ENCODE results near the gene FUOM. TPM values are rescaled to one million over a fixed set of nuclear protein-coding genes. Genes with fewer than 3 reads are reported as not detected.
"Not testable (repeated sequence)": the region's sequence is repeated elsewhere in the genome, so short reads cannot be mapped to it uniquely, and the experiment has no call there.

FUOM gene
- total RNA-seq, 1 donor from 2014 or later: 24.8 TPM

DNA sequence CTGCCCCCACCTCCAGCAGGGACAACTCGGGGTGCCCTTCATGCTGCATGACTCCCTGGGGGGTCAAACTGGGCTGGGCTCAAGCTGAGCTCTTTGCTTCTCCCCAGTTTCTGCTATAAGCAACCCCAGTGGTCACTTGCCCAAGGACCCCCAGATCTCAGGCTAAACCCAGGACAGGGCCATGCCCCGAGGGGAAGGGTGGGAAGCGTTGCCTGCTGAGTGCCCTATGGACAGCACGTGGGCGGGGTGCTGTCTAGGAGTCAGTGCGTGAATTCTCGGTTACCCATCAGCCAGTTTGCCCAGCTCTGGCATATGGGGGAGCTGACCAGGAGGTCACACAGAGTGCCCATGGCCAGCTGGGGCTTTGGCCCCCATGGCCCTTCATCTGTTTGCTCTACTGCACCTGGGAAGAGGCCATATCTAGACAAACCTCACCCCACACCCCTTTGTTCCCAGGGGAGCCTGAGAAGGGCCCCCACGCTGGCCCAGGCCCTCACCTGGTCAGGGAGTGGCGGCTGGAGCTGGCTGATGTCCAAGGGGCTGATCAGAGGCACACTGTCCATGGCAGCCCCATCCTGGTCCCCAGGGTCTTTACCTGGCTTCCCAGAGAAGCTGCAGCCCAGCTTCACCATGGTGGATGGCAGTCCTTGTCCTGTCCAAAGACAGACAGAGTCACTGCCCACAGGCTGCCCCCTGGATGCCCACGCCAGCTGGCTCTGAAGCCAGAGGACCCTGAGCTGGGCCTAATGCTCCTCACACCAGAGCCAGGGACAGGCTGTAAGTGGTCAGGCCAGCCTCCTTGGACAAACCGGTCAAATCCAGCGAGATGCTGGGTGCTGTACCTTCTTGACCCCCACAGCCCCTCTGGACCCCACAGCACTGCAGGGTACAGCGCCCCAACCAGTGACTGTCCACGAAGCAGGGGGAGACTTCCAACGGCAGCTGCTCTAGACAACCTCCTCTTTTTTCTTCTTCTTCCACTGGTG, 29.2 kb downstream of the FUOM start:
- no peak for DNase-seq

DNA sequence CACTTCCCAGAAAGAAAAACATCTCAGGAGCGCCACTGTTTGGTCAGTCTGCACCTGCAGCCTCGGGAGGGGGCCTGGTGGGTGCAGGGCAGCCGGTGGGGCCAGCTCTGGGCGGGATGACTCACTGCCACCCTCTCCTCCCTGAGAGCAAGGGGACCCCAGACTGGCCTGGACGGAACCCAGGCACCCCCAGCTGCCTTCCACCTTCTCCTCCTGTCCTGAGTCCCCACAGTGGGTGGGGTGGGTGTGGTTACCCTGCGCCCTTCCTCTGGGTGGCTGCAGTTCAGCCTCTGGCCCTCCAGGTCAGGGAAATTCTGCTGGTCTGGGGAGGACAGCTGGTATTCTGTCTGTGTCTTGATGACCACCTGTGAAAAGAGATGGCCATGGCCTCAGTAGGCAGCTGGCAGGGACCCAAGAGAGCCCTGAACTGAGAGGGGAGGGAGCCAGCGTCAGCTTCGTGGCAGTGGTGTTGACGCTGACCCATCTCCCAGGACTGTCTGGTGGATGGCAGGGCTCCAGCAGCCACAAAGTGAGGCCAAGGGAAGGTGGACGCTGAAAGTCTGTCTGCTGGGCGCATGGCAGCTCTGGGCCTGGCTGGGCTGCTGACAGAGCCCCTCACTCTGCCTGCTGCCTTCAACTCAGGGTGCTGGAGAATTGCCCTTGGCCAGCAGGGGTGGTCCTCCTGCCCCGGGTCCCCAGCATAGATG, 30.0 kb downstream of the FUOM start:
- no peak for DNase-seq

DNA sequence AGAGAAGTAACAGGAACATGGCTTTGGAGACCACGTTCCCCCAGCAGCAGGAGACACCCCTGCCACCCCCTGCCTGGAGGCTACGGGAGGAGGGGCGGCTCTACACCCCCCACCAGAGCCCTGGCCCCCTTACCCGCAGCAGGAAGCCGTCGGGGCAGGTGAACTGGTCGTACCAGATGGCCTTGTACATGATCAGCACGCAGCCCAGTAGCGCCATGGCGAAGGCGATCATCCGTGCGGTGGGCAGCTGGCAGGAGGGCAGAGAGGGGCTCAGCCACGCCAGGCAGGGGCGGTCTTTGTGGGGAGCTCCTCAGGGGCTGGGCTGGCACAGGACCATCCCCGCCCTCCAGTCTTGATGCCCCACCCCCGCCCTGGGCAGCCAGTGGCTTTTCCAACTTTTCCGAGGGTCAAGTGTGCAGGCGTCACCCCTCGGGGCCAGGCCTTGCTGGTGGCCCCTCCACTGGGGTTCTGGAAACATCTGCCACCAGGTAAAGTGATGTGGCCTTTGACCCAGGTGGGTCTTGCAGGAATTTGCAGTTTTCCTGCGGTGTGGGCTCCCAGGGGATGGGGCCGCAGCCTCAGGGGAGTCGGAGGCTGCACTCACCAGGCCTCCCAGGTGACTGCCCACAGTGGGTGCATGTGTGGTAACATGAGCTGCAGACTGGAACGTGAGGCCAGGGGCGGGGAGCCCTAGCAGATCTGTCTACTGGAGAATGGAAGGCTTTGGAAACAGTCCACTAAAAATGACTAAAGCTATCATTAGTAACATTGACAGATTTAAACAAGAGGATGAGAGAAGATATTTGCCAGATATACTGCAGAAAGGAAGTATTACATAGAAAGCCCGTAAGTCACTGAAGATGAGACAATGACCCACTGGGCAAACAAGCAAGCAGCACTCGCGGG, 30.8 kb downstream of the FUOM start:
- DNase-seq: no peak

DNA sequence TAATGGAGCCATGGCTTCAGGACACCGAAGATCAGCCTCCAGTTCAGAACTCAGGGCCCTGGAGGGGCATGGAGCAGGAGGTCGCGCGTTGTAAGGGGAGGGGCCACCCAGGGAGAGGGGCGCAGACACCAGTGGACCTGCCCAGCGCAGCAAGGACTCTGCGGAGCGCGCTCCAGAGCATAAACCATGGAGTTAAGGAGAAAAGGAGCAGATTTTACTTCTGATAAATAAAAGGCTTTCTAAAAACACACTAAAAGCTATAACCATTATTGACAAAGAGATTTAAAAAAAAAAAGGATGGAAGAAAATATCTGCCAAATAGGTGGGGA, 31.6 kb downstream of the FUOM start:
- no peak for DNase-seq

DNA sequence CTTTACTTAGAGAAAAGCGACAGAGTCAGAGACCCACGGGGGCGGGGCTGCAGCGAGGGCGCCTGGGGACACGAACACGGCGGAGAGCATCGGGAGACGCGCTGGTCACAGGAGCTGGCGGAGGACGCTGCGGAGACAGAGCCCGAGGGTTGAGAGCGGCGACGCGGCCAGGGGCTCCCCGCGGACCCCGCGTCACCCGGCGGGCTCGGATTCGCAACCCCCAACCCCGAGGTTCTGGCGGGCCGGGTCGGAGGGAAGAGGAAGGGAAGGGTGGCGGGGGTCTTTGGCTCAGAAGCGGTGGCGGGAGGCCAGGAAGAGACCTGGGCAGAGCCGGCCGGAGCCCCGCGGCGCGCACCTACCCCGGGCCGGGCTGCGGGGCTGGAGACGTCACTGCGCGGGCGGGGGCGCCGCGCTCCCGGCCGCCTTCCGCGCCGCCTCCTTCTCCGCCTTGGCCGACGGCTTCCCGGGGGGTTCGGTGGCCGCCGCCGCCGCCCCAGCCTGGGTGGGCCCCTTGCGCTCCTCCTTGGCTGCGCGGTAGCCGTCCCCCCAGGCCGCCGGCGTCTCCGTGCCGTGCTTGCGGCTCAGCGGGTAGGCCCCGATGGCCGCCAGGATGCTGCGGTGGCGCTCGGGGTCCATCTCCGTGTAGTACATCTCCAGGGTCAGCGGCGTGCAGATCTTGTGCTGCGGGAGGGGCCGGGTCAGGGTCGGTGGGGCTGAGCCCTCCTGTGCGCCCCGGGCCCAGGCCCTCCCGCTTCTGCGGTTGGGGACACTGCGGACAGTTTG, 32.2 kb downstream of the FUOM start:
- DNase-seq: no peak

DNA sequence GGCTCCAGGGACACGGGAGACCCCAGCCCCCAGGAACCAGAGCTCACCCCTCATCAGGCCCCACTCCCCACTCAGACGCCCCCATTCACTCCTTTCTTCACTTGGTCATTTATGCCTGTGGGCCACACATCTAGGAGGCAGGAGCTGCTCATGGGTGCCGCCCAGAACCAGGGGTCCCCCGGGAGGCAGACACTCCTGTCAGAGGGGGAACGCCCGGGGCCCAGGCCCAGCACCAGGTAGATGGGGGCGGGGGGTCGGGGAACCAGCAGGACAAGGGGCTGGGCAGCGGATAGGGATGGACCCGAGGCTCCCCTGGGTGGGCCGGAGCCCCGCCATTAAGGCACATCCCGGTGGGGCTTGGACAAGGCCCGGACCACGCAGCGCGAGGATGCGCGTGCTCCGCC, 33.0 kb downstream of the FUOM start:
- no peak for DNase-seq

DNA sequence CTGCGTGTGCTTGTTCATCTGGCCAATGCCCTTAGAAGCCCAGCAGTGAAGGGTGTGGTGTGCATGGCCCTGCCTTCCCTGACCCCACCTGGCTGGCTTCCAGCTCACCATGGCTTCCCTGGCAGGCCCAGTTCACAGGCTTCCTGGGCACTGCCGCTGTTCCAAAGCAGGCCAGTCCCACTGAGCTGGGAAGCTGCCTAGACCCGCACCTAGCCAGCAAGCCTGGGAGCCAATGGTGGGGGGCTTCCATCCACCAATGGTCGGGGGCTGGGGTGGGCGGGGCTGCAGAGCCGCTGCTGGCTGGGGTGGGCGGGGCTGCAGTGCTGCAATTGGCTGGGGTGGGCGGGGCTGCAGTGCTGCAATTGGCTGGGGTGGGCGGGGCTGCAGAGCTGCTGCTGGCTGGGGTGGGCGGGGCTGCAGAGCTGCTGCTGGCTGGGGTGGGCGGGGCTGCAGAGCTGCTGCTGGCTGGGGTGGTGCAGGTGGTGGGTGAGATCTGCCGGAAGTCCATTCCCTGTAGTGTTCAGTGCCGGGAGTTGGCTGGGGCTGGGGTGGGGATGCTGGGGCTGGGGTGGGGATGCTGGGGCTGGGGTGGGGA, 33.5 kb downstream of the FUOM start:
- DNase-seq: peak; percentile 54

DNA sequence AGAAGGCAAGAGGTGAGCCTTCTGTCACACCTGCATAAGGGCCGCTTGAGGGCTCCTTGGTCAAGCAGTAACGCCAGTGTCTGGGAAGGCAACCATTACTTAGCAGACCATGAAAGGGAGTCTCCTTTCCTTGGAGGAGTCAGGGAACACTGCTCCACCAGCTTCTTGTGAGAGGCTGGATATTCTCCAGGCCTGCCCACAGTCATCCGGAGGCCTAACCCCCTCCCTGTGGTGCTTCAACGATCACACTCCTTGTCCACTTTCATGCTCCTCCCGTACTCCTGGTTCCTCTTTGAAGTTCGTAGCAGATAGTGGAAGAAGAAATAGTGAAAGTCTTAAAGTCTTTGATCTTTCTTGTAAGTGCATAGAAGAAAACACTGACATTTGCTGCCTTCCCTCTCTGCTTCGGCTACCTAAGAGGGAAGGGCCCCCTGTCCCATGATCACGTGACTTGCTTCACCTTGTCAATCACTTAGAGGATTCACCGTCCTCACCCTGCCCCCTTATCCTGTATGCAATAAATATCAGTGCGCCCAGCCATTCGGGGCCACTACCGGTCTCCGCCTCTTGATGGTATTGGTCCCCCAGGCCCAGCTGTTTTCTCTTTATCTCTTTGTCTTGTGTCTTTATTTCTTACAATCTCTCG, 35.6 kb downstream of the FUOM start:
- not testable (repeated sequence) for DNase-seq

DNA sequence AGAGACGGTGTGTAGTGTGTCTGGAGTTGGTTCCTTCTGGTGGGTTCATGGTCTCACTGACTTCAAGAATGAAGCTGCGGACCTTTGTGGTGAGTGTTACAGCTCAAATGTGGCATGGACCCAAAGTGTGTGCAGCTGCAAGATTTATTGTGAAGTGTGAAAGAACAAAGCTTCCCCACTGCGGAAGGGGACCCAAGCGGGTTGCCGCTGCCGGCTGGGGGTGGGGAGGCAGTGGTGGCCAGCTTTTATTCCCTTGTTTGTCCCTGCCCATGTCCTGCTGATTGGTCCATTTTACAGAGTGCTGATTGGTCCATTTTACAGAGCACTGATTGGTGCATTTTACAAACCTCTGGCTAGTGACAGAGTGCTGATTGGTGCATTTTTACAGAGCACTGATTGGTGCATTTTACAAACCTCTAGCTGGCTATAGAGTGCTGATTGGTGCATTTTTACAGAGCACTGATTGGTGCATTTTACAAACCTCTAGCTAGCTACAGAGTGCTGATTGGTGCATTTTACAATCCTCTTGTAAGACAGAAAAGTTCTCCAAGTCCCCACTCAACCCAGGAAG, 36.9 kb downstream of the FUOM start:
- DNase-seq: not testable (repeated sequence)

DNA sequence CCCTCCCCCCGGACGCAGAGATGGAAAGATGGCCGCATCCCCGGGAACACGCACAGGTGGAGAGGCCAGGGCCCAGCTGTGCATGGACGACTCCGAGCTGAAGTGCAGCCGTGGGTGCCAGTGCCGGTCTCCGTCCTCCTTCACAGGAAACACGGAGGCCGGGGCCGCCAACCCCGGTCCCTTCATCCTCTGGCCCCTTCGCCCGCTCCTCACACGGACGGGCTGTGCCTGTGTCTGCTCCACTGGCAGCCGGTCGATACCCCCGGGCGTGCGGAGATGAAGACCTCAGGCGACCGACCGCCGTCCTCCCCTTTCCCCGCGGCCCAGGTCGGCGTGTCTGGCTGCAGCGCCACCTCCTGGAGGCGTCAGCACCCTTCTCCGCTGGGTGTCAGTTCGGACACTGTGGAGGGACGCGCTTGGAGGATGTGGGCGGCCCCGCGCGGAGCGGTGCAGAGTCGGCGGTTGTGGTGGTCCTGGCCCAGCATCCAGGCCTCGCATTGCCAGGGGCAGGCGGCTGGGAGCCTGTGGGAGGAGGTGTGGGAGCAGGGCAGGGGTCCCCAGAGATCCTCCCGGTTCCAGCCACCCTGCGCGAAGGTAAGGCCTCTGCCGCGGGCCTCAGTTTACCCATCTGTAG, 39.2 kb downstream of the FUOM start:
- peak; percentile 74 for DNase-seq

DNA sequence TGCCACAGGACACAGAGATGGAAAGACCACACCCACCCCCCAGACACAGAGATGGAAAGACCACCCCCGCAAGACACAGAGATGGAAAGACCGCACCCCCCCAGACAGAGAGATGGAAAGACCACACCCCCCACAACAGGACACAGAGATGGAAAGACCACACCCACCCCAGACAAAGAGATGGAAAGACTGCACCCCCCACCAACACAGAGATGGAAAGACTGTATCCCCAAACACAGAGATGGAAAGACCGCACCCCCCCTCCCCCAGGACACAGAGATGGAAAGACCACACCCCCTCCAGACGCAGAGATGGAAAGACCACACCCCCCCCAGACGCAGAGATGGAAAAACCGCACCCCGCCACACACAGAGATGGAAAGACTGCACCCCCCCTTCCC, 41.1 kb downstream of the FUOM start:
- no peak for DNase-seq

DNA sequence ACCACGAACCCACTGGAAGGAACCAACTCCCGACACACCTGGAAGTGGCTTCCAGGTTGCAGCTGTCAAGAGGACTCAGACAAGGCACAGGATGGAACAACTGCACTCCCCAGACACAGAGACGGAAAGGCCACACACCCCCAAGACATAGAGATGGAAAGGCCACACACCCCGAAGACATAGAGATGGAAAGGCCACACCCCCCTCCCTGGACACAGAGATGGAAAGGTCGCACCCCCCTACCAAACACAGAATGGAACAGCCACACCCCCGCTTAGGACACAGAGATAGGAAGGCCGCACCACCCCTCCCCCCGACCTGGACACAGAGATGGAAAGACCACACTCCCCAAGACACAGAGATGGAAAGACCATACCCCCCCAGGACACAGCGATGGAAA, 41.6 kb downstream of the FUOM start:
- DNase-seq: no peak

DNA sequence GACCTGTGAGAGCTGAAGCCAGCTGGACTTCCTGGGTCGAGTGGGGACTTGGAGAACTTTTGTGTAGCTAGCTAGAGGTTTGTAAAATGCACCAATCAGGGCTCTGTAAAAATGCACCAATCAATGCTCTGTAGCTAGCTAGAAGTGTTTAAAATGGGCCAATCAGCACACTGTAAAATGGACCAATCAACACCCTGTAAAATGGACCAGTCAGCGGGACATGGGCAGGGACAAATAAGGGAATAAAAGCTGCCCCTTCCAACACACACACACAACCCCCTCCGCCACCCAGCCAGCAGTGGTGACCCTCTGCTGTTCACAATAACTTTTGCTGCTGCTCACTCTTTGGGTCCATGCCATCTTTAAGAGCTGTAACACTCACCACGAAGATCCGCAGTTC, 42.0 kb downstream of the FUOM start:
- no peak for DNase-seq

DNA sequence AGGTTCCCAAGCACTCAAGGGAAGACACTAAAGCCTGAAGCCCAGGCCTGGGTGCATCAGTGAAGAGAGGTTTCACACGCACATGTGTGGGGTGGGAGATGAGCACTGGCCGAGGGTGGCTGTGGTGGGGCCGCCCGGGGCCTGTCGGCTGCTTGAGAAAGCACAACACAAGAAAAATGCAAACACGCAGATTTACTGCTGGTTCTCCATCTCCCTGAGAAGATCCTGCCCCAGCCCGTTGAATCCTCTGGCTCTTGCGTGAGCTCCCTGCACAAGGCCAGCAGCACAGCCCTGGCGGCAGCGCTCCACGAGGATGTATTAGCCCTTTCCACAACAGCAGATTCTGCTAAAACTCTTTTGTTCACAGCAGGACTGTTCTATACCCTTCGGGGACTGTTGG, 42.9 kb downstream of the FUOM start:
- no peak for DNase-seq

DNA sequence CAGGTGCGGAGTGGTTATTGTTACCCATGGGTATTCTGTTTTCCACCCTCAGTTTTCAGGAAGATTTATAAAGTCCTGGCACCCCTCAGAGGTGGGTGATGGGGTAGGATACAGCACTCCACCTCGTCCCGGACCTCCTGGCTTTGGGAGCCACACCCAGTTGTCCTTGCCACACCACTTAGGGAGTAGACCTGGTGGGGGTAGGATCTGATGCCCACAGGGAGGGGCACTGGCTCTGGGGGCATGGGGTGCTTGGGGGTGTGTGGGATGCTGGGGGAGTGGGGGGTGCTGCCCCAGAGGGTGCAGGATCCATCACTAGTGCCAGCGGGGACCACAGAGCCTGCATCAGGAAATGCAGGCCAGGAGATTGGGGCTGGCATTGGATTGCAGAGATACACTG, 44.6 kb downstream of the FUOM start:
- no peak for DNase-seq

DNA sequence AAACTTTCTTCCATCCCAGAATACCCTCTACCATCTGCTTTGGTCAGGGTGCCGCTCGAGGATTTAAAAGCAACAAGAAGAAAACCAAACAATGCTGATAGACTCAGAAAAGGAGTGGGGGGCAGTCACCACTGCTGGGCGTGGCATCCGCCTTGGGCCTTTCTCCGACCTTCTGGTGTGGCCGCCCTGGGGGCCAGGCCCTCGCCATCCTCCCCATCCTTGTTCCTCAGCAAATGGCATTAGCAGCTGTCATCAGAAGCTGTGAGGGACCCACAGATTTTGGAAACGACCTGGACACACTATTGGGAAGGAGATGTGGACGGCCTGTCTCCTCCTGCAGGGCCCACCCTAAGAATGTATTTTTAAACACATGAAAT, 45.1 kb downstream of the FUOM start:
- DNase-seq: no peak

DNA sequence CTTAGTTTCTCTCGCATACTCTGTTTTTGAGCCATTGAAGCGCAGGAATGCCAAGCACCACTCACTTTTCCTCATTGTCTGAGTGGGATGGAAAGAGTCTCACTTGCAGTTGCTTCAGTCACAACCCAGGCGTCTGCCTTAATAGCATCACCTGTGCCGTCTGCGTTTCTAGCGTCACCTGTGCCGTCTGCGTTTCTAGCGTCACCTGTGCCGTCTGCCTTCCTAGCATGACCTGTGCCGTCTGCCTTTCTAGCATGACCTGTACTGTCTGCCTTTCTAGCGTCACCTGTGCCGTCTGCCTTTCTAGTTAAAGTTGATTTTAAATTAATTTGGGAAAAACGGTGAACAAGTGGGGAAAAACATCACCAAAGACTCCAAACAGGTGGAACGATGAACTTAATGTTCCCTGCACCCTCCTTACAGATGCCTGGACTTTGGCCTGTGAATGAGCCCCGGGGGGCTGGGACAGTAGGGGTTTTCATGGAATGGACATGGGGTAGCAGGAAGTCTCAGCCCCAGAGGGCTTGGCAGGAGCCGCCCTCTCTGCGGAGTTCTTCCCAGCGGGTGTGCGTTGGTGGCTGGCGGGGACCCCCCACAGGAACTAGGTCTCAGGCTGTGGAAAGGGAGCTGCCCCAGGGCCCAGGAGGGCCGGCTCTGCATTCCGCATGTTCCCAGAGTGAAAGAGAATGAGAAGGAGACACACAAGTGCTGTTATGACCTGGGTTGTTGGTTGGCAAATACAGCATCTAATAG, 45.6 kb downstream of the FUOM start:
- no peak for DNase-seq

DNA sequence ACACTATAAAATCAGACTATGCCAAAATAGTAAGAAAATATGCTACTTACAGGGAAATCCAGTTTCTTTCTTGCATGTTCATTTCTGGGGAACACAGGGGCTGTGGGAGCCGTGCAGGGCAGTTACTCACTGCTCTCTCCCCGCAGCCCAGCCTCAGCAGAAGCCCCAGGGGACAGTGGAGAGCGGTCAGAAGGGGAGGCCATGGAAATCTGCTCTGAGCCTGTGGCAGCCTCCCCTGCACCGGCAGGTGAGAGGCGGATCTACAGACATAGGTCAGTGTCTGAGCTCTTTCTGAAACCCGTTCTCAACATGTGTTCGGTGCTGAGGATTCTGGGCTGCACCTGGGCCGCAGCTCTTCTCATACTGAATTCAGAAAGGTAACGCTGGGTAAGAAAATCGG, 46.2 kb downstream of the FUOM start:
- no peak for DNase-seq

DNA sequence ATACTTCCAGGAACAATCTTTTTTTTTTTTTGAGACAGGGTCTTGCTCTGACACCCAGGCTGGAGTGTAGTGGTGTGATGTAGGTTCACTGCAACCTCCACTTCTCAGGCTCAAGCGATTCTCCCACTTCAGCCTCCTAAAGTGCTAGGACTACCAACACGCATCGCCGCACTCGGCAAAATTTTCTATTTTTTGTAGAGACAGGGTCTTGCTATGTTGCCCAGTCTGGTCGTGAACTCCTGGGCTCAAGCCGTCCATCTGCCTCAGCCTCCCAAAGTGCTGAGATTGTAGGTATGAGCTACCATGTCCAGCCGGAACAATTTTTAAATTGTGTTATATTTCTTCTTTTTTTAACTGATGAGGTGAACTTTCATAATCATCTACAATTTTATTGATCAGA, 47.0 kb downstream of the FUOM start:
- DNase-seq: no peak

DNA sequence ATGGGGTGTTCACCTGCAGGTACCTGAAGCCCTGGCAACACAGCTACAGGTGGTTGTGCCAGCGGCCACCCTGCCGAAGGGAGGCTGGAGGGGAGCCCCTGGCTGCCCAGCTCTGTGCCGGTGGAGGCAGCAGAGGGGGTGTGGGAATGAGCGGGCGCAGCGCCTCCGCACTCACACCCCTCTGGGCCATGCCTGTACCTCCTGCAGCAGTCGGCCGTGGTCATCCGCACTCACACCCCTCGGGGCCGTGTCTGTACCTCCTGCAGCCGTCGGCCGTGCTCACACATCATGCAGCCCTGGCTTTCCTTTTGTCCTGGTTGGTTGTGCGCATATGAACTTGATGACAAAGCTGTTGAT, 47.4 kb downstream of the FUOM start:
- DNase-seq: no peak
